LNCAP (cell line): ENCODE results near the gene NAXE.

Experiments
- CTCF ChIP-seq: fragments of 450-650 bp; IDR thresholded peaks from 2 replicates; pipeline ENCODE4 v1.5.1; 2017; ENCODE audit warnings: mild to moderate bottlenecking

NAXE gene

GRCh38 chr1:156643778-156644092 lies 52.2 kb downstream of the NAXE start:
- TF ChIP-seq CTCF = no peak
